Astrocyte (in vitro differentiated cells and primary cell): ENCODE data around the gene COMT. TPM values are rescaled to one million over a fixed set of nuclear protein-coding genes. Genes with fewer than 3 reads are reported as not detected.

ENCODE experiments used
- DNase-seq: peaks from one replicate; pipeline ENCODE4 v3.0.0-alpha.2; 2010; ENCODE audit warnings: low read depth
- FAIRE-seq: peaks from 2 replicates; lab custom pipeline; 2011; peaks lifted over from hg19 to GRCh38; lab: Jason Lieb, UNC
- H2AFZ ChIP-seq: 2 replicates; pipeline ENCODE4 v1.6.0; 2012; ENCODE audit warnings: low read depth, low read length, inconsistent platforms
- H3K27ac ChIP-seq: 2 replicates; pipeline ENCODE4 v1.5.1; 2011; ENCODE audit warnings: low read depth, low read length, inconsistent platforms
- H3K27me3 ChIP-seq: 2 replicates; pipeline ENCODE4 v1.6.0; 2011; ENCODE audit warnings: low read length, inconsistent platforms; ENCODE audit not compliant: insufficient read depth
- H3K36me3 ChIP-seq: 2 replicates; pipeline ENCODE4 v1.5.1; 2011; ENCODE audit warnings: low read length, inconsistent platforms; ENCODE audit not compliant: insufficient read depth
- H3K4me1 ChIP-seq: 2 replicates; pipeline ENCODE4 v1.5.1; 2011; ENCODE audit warnings: low read length, inconsistent platforms; ENCODE audit not compliant: insufficient read depth
- H3K4me2 ChIP-seq: 2 replicates; pipeline ENCODE4 v1.6.0; 2012; ENCODE audit warnings: low read length, inconsistent platforms
- H3K4me3 ChIP-seq: 2 replicates; pipeline ENCODE4 v1.5.1; 2011; ENCODE audit warnings: low read depth, mild to moderate bottlenecking, low read length, inconsistent platforms; ENCODE audit not compliant: insufficient read depth
- H3K79me2 ChIP-seq: 2 replicates; pipeline ENCODE4 v1.6.0; 2012; ENCODE audit warnings: mild to moderate bottlenecking, low read length, inconsistent platforms; ENCODE audit not compliant: insufficient read depth
- H3K9ac ChIP-seq: 2 replicates; pipeline ENCODE4 v1.6.0; 2012; ENCODE audit warnings: mild to moderate bottlenecking, low read length, inconsistent platforms
- H3K9me3 ChIP-seq: 2 replicates; pipeline ENCODE4 v1.5.1; 2012; ENCODE audit warnings: low read depth, mild to moderate bottlenecking, low read length, inconsistent platforms; ENCODE audit not compliant: insufficient read depth
- H4K20me1 ChIP-seq: 2 replicates; pipeline ENCODE4 v1.6.0; 2012; ENCODE audit warnings: low read length, inconsistent platforms; ENCODE audit not compliant: insufficient read depth
- H3K27ac Mint-ChIP-seq: one replicate; pipeline ENCODE4 v1.8.0; 2021; ENCODE audit warnings: mild to moderate bottlenecking, mixed read lengths; ENCODE audit not compliant: unreplicated experiment
- H3K27me3 Mint-ChIP-seq: one replicate; pipeline ENCODE4 v1.8.0; 2021; ENCODE audit warnings: low read depth, mixed read lengths; ENCODE audit not compliant: unreplicated experiment
- H3K36me3 Mint-ChIP-seq: one replicate; pipeline ENCODE4 v1.8.0; 2021; ENCODE audit warnings: low read depth, mixed read lengths; ENCODE audit not compliant: unreplicated experiment
- H3K4me1 Mint-ChIP-seq: one replicate; pipeline ENCODE4 v1.8.0; 2021; ENCODE audit warnings: low read depth, mixed read lengths; ENCODE audit not compliant: unreplicated experiment
- H3K4me3 Mint-ChIP-seq: one replicate; pipeline ENCODE4 v1.8.0; 2021; ENCODE audit warnings: mild to moderate bottlenecking, moderate library complexity, mixed read lengths; ENCODE audit not compliant: unreplicated experiment
- H3K9me3 Mint-ChIP-seq: one replicate; pipeline ENCODE4 v1.8.0; 2021; ENCODE audit warnings: mild to moderate bottlenecking, mixed read lengths; ENCODE audit not compliant: unreplicated experiment
- EZH2 ChIP-seq: IDR thresholded peaks from 2 replicates; pipeline ENCODE4 v1.6.1; 2012; ENCODE audit warnings: mild to moderate bottlenecking, low read length, inconsistent platforms; ENCODE audit not compliant: insufficient read depth
- total RNA-seq: library from RNA; stranded (reverse); gene quantifications from 2 replicates; pipeline ENCODE4 v1.2.1, GENCODE V29; 2021
- TF ChIP-seq, protein P1 (sequence below): IDR thresholded peaks from 2 replicates; pipeline ENCODE4 v1.5.1; 2011; ENCODE audit warnings: low read depth, mild to moderate bottlenecking, inconsistent platforms, low read length, moderate library complexity; ENCODE audit not compliant: insufficient read depth

COMT gene
- total RNA-seq, 1 donor from 2014 or later = 116 TPM

DNA sequence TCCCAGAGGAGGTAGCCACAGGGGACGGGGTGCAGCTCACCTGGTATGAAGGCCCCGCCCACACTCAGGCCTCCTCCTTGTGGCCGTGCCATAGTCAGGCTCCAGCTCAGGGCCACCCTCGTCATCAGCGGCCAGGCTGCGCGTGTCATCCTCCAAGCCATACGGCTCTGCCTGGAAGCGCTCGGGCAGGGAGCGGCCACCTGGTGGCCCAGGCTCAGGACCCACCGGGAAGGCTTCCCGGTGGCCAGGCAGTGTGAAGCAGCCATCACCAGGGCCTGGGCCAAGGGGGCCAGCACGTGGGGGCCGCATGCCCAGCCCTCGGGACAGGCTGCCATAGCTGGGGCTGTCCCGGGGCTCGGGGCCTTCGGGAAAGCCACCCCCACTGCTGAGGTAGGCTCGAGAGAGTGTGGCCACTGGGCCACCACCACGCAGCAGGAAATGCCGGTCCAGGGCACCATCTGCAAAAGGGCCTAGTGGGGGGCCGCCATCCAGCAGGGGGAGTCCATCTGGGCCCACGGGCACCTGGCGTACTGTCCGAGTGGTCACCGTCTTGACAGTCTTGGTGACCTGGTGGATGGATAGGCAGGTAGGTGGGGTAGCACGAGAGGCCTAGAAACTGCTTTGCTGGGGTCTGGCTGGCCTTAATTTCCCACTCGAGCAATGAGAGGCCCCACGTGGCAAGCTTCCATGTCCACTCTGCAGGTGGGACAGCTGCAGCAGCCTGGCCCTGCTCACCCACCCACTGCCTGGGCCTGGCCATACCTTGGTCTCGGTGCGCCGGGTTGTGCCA, 39.8 kb downstream of the COMT start:
- Histone ChIP-seq H3K79me2 (peaks cover 21% of the 10 kb centered on the region), H3K4me2 (no peak overlapping the region), H3K9ac (no peak overlapping the region), H3K4me3 (no peak overlapping the region), H3K27ac (no peak overlapping the region), H3K36me3 (no peaks in the 10 kb centered on the region), H2AFZ (no peak overlapping the region), H3K9me3 (no peaks in the 10 kb centered on the region), H3K27me3 (no peaks in the 10 kb centered on the region), H4K20me1 (peaks cover 30% of the 10 kb centered on the region), H3K4me1 (peaks cover 24% of the 10 kb centered on the region)
- no peaks in the 10 kb centered on the region for H3K9me3 Mint-ChIP-seq
- no peaks in the 10 kb centered on the region for H3K27me3 Mint-ChIP-seq
- peaks cover 2% of the 10 kb centered on the region for H3K36me3 Mint-ChIP-seq
- H3K4me3 Mint-ChIP-seq = no peak overlapping the region
- DNase-seq = no peak
- no peak for FAIRE-seq
- no peak overlapping the region for H3K27ac Mint-ChIP-seq
- TF ChIP-seq, protein P1, sequence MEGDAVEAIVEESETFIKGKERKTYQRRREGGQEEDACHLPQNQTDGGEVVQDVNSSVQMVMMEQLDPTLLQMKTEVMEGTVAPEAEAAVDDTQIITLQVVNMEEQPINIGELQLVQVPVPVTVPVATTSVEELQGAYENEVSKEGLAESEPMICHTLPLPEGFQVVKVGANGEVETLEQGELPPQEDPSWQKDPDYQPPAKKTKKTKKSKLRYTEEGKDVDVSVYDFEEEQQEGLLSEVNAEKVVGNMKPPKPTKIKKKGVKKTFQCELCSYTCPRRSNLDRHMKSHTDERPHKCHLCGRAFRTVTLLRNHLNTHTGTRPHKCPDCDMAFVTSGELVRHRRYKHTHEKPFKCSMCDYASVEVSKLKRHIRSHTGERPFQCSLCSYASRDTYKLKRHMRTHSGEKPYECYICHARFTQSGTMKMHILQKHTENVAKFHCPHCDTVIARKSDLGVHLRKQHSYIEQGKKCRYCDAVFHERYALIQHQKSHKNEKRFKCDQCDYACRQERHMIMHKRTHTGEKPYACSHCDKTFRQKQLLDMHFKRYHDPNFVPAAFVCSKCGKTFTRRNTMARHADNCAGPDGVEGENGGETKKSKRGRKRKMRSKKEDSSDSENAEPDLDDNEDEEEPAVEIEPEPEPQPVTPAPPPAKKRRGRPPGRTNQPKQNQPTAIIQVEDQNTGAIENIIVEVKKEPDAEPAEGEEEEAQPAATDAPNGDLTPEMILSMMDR = no peak
- no peak for TF ChIP-seq EZH2
- peaks cover 11% of the 10 kb centered on the region for H3K4me1 Mint-ChIP-seq

DNA sequence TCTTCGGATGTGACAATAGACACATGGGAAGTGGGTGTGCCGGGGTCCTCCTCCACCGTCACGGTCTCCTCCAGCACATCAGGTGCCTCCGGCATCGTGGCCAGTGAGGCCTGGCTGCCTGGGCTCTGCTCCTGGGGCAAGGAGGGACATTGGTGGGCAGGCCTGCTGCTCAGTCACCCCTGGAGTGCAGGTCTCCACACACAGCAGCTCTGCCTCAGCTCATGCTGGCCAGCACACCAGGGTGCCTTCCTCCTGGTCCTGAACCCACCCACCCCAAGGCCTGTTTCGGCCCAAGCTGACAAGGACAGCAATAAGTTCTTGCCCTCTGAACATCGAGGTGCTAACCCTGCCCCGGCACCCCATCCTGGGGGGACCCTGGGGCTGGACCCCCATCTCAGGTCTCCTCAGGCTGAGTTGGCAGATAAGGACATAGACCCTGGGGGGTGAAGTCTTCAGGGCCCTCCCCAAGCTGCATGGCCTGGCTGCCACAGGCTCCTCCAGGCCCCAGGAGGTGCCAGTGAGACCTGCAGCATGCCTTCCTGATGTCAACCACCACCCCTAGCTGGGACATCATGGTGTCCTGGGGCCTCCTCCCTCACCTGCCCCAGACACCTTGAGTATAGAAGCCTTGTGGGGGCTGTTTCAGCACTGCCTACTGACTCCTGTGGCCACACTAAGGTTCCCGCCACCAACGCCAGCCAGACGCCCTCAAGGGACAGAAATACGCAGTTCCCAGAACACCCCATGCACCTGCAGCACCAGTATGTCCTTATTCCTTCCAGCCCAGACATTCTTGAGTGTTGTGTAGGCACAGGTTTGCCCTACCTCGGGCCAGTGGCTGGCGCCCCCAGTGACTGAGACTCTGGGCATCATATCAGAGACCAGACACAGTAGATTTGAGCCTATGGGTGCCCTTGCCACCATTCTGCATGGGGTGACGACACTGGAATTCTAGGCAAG, 40.7 kb downstream of the COMT start:
- Mint-ChIP-seq H3K4me3 (no peak overlapping the region), H3K27ac (no peak overlapping the region), H3K9me3 (no peaks in the 10 kb centered on the region), H3K36me3 (peaks cover 2% of the 10 kb centered on the region), H3K27me3 (no peaks in the 10 kb centered on the region), H3K4me1 (peaks cover 11% of the 10 kb centered on the region)
- Histone ChIP-seq H3K79me2 (peaks cover 21% of the 10 kb centered on the region), H3K4me1 (peaks cover 27% of the 10 kb centered on the region), H3K4me3 (no peak overlapping the region), H3K27ac (no peak overlapping the region), H2AFZ (no peak overlapping the region), H4K20me1 (peaks cover 30% of the 10 kb centered on the region), H3K4me2 (no peak overlapping the region), H3K27me3 (no peaks in the 10 kb centered on the region), H3K9me3 (no peaks in the 10 kb centered on the region), H3K36me3 (no peaks in the 10 kb centered on the region), H3K9ac (no peak overlapping the region)
- no peak for TF ChIP-seq EZH2
- TF ChIP-seq, protein P1 = no peak
- no peak for FAIRE-seq
- DNase-seq = no peak
